A673 (cell line): Measurements from ENCODE around the gene AUP1.

Source experiments
- EZH2 ChIP-seq: fragments of 200-600 bp; sonication (generic); IDR thresholded peaks from 2 replicates; pipeline ENCODE4 v1.6.1; 2017; ENCODE audit warnings: borderline replicate concordance, low read depth, mild to moderate bottlenecking, mixed read lengths, antibody characterized with exemption, low read length; ENCODE audit not compliant: poor library complexity, severe bottlenecking
- TF ChIP-seq, protein P1 (sequence below): fragments of 300-800, 200-600 bp; sonication (generic); conservative IDR thresholded peaks from 2 replicates; pipeline ENCODE4 v1.5.1; 2017; ENCODE audit warnings: low read depth, mild to moderate bottlenecking, antibody characterized with exemption, low read length, moderate library complexity, mixed read lengths

DNA sequence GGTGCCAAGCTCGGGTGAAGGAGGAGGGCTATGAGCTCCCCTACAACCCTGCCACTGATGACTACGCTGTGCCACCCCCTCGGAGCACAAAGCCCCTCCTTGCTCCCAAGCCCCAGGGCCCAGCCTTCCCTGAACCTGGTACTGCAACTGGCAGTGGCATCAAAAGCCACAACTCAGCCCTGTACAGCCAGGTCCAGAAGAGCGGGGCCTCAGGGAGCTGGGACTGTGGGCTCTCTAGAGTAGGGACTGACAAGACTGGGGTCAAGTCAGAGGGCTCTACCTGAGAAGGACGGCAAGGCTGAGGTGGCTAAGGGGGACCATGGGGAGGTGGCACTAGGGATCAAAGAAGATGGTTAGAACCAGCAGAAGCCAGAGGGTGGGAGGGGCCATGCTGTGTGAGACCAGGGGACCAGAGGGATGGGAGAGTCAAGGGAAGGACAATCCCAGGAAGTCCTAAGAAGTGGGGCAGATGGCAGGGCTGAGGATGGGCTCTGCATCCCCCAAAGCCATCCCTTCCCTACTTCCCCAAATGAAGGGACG is 27.4 kb upstream of the AUP1 start:
- TF ChIP-seq, protein P1, sequence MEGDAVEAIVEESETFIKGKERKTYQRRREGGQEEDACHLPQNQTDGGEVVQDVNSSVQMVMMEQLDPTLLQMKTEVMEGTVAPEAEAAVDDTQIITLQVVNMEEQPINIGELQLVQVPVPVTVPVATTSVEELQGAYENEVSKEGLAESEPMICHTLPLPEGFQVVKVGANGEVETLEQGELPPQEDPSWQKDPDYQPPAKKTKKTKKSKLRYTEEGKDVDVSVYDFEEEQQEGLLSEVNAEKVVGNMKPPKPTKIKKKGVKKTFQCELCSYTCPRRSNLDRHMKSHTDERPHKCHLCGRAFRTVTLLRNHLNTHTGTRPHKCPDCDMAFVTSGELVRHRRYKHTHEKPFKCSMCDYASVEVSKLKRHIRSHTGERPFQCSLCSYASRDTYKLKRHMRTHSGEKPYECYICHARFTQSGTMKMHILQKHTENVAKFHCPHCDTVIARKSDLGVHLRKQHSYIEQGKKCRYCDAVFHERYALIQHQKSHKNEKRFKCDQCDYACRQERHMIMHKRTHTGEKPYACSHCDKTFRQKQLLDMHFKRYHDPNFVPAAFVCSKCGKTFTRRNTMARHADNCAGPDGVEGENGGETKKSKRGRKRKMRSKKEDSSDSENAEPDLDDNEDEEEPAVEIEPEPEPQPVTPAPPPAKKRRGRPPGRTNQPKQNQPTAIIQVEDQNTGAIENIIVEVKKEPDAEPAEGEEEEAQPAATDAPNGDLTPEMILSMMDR = no peak
- no peak for TF ChIP-seq EZH2
